Loucy (cell line): ENCODE measurements around the gene CCL23.

ENCODE experiments used
- CTCF ChIP-seq: fragments of 200-600 bp; sonication (generic); conservative IDR thresholded peaks from 2 replicates; pipeline ENCODE4 v1.5.1; 2014; ENCODE audit warnings: mild to moderate bottlenecking, antibody characterized with exemption, low read length
- EZH2phosphoT487 ChIP-seq: fragments of 200-600 bp; IDR thresholded peaks from 2 replicates; pipeline ENCODE4 v1.6.1; 2018; ENCODE audit warnings: antibody characterized with exemption, mild to moderate bottlenecking, moderate library complexity, borderline replicate concordance

DNA sequence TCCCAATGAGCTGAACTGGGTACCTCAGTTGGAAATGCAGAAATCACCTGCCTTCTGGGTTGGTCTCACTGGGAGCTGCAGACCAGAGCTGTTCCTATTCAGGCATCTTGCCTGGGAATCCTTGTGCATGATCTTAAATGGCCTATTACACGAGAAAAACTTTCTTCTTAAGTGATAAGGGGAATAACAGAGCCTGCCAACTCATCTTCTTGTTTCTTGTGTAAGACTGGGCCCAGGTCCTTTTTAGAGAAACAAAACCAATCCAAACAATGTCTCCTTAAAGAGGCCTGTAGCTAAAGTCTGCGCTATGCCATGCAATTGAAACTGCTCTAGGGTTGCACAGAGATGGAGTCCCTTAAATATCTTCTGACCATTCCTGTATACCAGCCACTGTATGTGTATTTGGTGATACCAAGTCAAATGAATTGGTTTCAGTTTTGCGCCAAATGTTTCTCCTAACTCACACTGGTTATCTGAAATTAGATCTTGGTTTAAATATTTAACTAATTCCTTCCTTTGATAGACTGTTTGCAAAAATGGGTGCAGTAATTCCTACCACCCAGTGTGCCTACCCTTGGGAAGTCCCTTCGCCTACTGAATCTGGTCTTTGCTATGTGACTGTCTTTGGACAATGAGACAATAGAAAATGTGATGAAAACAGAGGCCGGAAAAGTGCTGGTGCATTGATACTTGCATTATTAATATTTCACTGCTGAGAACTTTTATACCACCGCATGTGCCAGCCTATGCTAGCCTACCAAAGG, 6.5 kb upstream of the CCL23 start:
- TF ChIP-seq CTCF (no peak), EZH2phosphoT487 (no peak)
